Neural crest cell (in vitro differentiated cells): ENCODE results near the gene HMGCL. TPM values are rescaled to one million over a fixed set of nuclear protein-coding genes. Genes with fewer than 3 reads are reported as not detected.

ENCODE experiments used
- DNase-seq: peaks from one replicate; pipeline ENCODE4 v3.0.0; 2021; ENCODE audit warnings: low read depth, mixed read lengths, low spot score
- H3K27ac Mint-ChIP-seq: one replicate; pipeline ENCODE4 v1.8.0; 2021; ENCODE audit warnings: mild to moderate bottlenecking, mixed read lengths; ENCODE audit not compliant: unreplicated experiment
- H3K27me3 Mint-ChIP-seq: 2 replicates; pipeline ENCODE4 v1.8.0; 2021; ENCODE audit warnings: low read depth, mild to moderate bottlenecking, mixed read lengths
- H3K36me3 Mint-ChIP-seq: 2 replicates; pipeline ENCODE4 v1.8.0; 2021; ENCODE audit warnings: low read depth, mild to moderate bottlenecking, mixed read lengths
- H3K4me1 Mint-ChIP-seq: 2 replicates; pipeline ENCODE4 v1.8.0; 2021; ENCODE audit warnings: mixed read lengths
- H3K4me3 Mint-ChIP-seq: one replicate; pipeline ENCODE4 v1.8.0; 2021; ENCODE audit warnings: mild to moderate bottlenecking, mixed read lengths
- H3K9me3 Mint-ChIP-seq: 2 replicates; pipeline ENCODE4 v1.8.0; 2021; ENCODE audit warnings: mixed read lengths
- total RNA-seq: library from RNA; stranded (reverse); gene quantifications from 2 replicates; pipeline ENCODE4 v1.2.1, GENCODE V29; 2021
- TF ChIP-seq, protein P1 (sequence below): fragments of 200-600 bp; sonication (generic); conservative IDR thresholded peaks from 2 replicates; pipeline ENCODE4 v1.5.0; 2021; ENCODE audit warnings: antibody characterized with exemption, mild to moderate bottlenecking

The HMGCL gene
- total RNA-seq, 1 donor from 2014 or later: 17.4 TPM

GRCh38 chr1:23800400-23801337 lies 24.6 kb downstream of the HMGCL start, which contains the start of gene GALE:
GALE (minus strand) TSS chr1:23800754; CDS start chr1:23799007, 1,747 bp downstream.
- TF ChIP-seq, protein P1, sequence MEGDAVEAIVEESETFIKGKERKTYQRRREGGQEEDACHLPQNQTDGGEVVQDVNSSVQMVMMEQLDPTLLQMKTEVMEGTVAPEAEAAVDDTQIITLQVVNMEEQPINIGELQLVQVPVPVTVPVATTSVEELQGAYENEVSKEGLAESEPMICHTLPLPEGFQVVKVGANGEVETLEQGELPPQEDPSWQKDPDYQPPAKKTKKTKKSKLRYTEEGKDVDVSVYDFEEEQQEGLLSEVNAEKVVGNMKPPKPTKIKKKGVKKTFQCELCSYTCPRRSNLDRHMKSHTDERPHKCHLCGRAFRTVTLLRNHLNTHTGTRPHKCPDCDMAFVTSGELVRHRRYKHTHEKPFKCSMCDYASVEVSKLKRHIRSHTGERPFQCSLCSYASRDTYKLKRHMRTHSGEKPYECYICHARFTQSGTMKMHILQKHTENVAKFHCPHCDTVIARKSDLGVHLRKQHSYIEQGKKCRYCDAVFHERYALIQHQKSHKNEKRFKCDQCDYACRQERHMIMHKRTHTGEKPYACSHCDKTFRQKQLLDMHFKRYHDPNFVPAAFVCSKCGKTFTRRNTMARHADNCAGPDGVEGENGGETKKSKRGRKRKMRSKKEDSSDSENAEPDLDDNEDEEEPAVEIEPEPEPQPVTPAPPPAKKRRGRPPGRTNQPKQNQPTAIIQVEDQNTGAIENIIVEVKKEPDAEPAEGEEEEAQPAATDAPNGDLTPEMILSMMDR: no peak
- H3K9me3 Mint-ChIP-seq: no peaks in the 10 kb centered on the region
- peak within 1 kb of the TSS; percentile 97 for H3K4me3 Mint-ChIP-seq
- peaks cover 18% of the 10 kb centered on the region for H3K4me1 Mint-ChIP-seq
- DNase-seq: peak; percentile 78
- no peaks in the 10 kb centered on the region for H3K36me3 Mint-ChIP-seq
- H3K27ac Mint-ChIP-seq: peak within 1 kb of the TSS; percentile 97
- H3K27me3 Mint-ChIP-seq: peaks cover 2% of the 10 kb centered on the region

GRCh38 chr1:23799570-23800399 lies 25.4 kb downstream of the HMGCL start:
- H3K9me3 Mint-ChIP-seq: no peaks in the 10 kb centered on the region
- H3K27me3 Mint-ChIP-seq: peaks cover 2% of the 10 kb centered on the region
- peak overlapping the region; percentile 97 for H3K27ac Mint-ChIP-seq
- TF ChIP-seq, protein P1: no peak
- H3K4me3 Mint-ChIP-seq: peak overlapping the region; percentile 97
- H3K4me1 Mint-ChIP-seq: peaks cover 18% of the 10 kb centered on the region
- no peaks in the 10 kb centered on the region for H3K36me3 Mint-ChIP-seq
- DNase-seq: no peak

GRCh38 chr1:23799255-23799569 lies 26.0 kb downstream of the HMGCL start:
- no peak overlapping the region for H3K27ac Mint-ChIP-seq
- H3K36me3 Mint-ChIP-seq: no peaks in the 10 kb centered on the region
- no peak for DNase-seq
- H3K27me3 Mint-ChIP-seq: peaks cover 2% of the 10 kb centered on the region
- no peaks in the 10 kb centered on the region for H3K9me3 Mint-ChIP-seq
- peak overlapping the region; percentile 97 for H3K4me3 Mint-ChIP-seq
- peaks cover 17% of the 10 kb centered on the region for H3K4me1 Mint-ChIP-seq
- TF ChIP-seq, protein P1: no peak

- Mint-ChIP-seq H3K27ac (no peak overlapping the region), H3K9me3 (no peaks in the 10 kb centered on the region), H3K4me1 (peaks cover 11% of the 10 kb centered on the region), H3K36me3 (no peaks in the 10 kb centered on the region), H3K4me3 (peak overlapping the region; percentile 97), H3K27me3 (peaks cover 2% of the 10 kb centered on the region)
- TF ChIP-seq, protein P1: peak; percentile 18
- no peak for DNase-seq
Measured at GRCh38 chr1:23798662-23799142, 26.5 kb downstream of the HMGCL start.
